ENCODE data around the gene NGRN. TPM values are rescaled to one million over a fixed set of nuclear protein-coding genes. Genes with fewer than 3 reads are reported as not detected.

Gene NGRN
- total and polyA plus RNA-seq, 7 experiments from 2014 or later = 29.7 to 51.5 (median 48.4) TPM

Other genes starting within 250 kb of the NGRN start
- 100 to 1,000 TPM in 1 of 5 experiments, 10 to 100 TPM in 4; 32.4 to 230 (median 33.7) TPM for gene IDH2, start 163.2 kb upstream of the NGRN start, total RNA-seq
- 10 to 100 TPM; 76.0 to 91.3 TPM for gene IDH2, start 163.2 kb upstream of the NGRN start, polyA plus RNA-seq
- 10 to 100 TPM; 15.9 to 31.0 (median 20.7) TPM for gene SEMA4B, start 64.3 kb upstream of the NGRN start, total RNA-seq
- gene SEMA4B, start 64.3 kb upstream of the NGRN start, polyA plus RNA-seq = 10 to 100 TPM in 1 of 2 donors, 1 to 10 TPM in 1; 5.6 to 11.0 TPM
- gene CIB1, start 31.7 kb upstream of the NGRN start, total RNA-seq = 100 to 1,000 TPM in 3 of 5 experiments, 10 to 100 TPM in 2; 76.8 to 149 (median 127) TPM
- 100 to 1,000 TPM; 224 to 229 TPM for gene CIB1, start 31.7 kb upstream of the NGRN start, polyA plus RNA-seq
- 10 to 100 TPM in 4 of 5 experiments, 1 to 10 TPM in 1; 7.3 to 16.3 (median 14.9) TPM for gene GDPGP1, start 31.5 kb upstream of the NGRN start, total RNA-seq
- 1 to 10 TPM in 1 of 2 donors, under 1 TPM in 1; 0.61 to 1.2 TPM for gene GDPGP1, start 31.5 kb upstream of the NGRN start, polyA plus RNA-seq
- 1 to 10 TPM in 1 of 5 experiments, under 1 TPM in 3, not detected in 1; 0.40 to 1.8 (median 0.63) TPM for gene TTLL13, start 16.1 kb upstream of the NGRN start, total RNA-seq
- gene TTLL13, start 16.1 kb upstream of the NGRN start, polyA plus RNA-seq = not detected
- 1 to 10 TPM in 3 of 5 experiments, under 1 TPM in 2; 0.22 to 2.0 (median 1.5) TPM for gene ZNF774, start 86.6 kb downstream of the NGRN start, total RNA-seq
- gene ZNF774, start 86.6 kb downstream of the NGRN start, polyA plus RNA-seq = under 1 TPM; 0.08 to 0.16 TPM
- 100 to 1,000 TPM in 2 of 5 experiments, 10 to 100 TPM in 3; 81.8 to 263 (median 93.8) TPM for gene IQGAP1, start 122.6 kb downstream of the NGRN start, total RNA-seq
- gene IQGAP1, start 122.6 kb downstream of the NGRN start, polyA plus RNA-seq = 10 to 100 TPM; 73.9 to 79.4 TPM

Data from naive thymus-derived CD4-positive, alpha-beta T cell (primary cell).